H9 (cell line): ENCODE measurements around the gene ATP12A. TPM values are rescaled to one million over a fixed set of nuclear protein-coding genes. Genes with fewer than 3 reads are reported as not detected.

Experiments used
- DNase-seq: peaks from one replicate; pipeline ENCODE4 v3.0.0-alpha.2; 2017
- H2AFZ ChIP-seq: one replicate; pipeline ENCODE4 v1.6.1; 2013; ENCODE audit warnings: mild to moderate bottlenecking, low read length, control low read depth, moderate library complexity
- H2AK5ac ChIP-seq: 2 replicates; pipeline ENCODE4 v1.6.1; 2013; ENCODE audit warnings: low read length, control low read depth, mixed read lengths; ENCODE audit not compliant: insufficient read length
- H2BK120ac ChIP-seq: one replicate; pipeline ENCODE4 v1.6.1; 2013; ENCODE audit warnings: low read depth, mild to moderate bottlenecking, low read length, control low read depth, inconsistent platforms; ENCODE audit not compliant: poor library complexity, severe bottlenecking
- H2BK12ac ChIP-seq: 2 replicates; pipeline ENCODE4 v1.6.1; 2013; ENCODE audit warnings: low read length, control low read depth, mixed read lengths, low read depth; ENCODE audit not compliant: insufficient read length
- H2BK15ac ChIP-seq: 2 replicates; pipeline ENCODE4 v1.6.1; 2013; ENCODE audit warnings: low read depth, low read length, control low read depth
- H2BK20ac ChIP-seq: one replicate; pipeline ENCODE4 v1.6.1; 2013; ENCODE audit warnings: low read depth, mild to moderate bottlenecking, low read length, control low read depth, inconsistent platforms; ENCODE audit not compliant: poor library complexity, severe bottlenecking
- H2BK5ac ChIP-seq: 2 replicates; pipeline ENCODE4 v1.6.1; 2013; ENCODE audit warnings: low read length, control low read depth, mixed read lengths; ENCODE audit not compliant: insufficient read length
- H3K14ac ChIP-seq: 2 replicates; pipeline ENCODE4 v1.6.1; 2013; ENCODE audit warnings: low read length, control low read depth; ENCODE audit not compliant: insufficient read depth
- H3K18ac ChIP-seq: 2 replicates; pipeline ENCODE4 v1.6.1; 2013; ENCODE audit warnings: low read depth, mild to moderate bottlenecking, mixed read lengths, low read length, control low read depth; ENCODE audit not compliant: insufficient read length
- H3K23ac ChIP-seq: 2 replicates; pipeline ENCODE4 v1.6.1; 2013; ENCODE audit warnings: low read length, control low read depth, mixed read lengths, low read depth; ENCODE audit not compliant: insufficient read length
- H3K23me2 ChIP-seq: 2 replicates; pipeline ENCODE4 v1.6.1; 2013; ENCODE audit warnings: low read depth, mild to moderate bottlenecking, mixed read lengths, low read length, control low read depth; ENCODE audit not compliant: insufficient read length, poor library complexity, severe bottlenecking
- H3K27ac ChIP-seq: 2 replicates; pipeline ENCODE4 v1.5.1; 2013; ENCODE audit warnings: low read length, control low read depth, mixed read lengths, low read depth; ENCODE audit not compliant: insufficient read length
- H3K27me3 ChIP-seq: 2 replicates; pipeline ENCODE4 v1.6.1; 2013; ENCODE audit warnings: low read length, control low read depth, inconsistent platforms; ENCODE audit not compliant: insufficient read depth
- H3K4ac ChIP-seq: 2 replicates; pipeline ENCODE4 v1.6.1; 2013; ENCODE audit warnings: low read depth, mild to moderate bottlenecking, control low read depth, inconsistent platforms, low read length, moderate library complexity
- H3K4me1 ChIP-seq: 2 replicates; pipeline ENCODE4 v1.6.1; 2013; ENCODE audit warnings: low read length, control low read depth, inconsistent platforms; ENCODE audit not compliant: insufficient read depth
- H3K4me2 ChIP-seq: 2 replicates; pipeline ENCODE4 v1.6.1; 2013; ENCODE audit warnings: low read length, control low read depth, mixed read lengths; ENCODE audit not compliant: insufficient read length, insufficient read depth
- H3K56ac ChIP-seq: 2 replicates; pipeline ENCODE4 v1.6.1; 2013; ENCODE audit warnings: low read depth, mild to moderate bottlenecking, mixed read lengths, low read length, control low read depth; ENCODE audit not compliant: insufficient read length
- H3K79me1 ChIP-seq: 2 replicates; pipeline ENCODE4 v1.6.1; 2013; ENCODE audit warnings: low read depth, mild to moderate bottlenecking, moderate library complexity, low read length, control low read depth, inconsistent platforms; ENCODE audit not compliant: insufficient read depth, poor library complexity, severe bottlenecking
- H3K79me2 ChIP-seq: 2 replicates; pipeline ENCODE4 v1.6.1; 2013; ENCODE audit warnings: low read length, control low read depth, inconsistent platforms; ENCODE audit not compliant: insufficient read depth
- H3K9ac ChIP-seq: 2 replicates; pipeline ENCODE4 v1.6.1; 2013; ENCODE audit warnings: low read length, control low read depth, mixed read lengths; ENCODE audit not compliant: insufficient read length; ENCODE audit errors: extremely low read depth
- H3K9me3 ChIP-seq: one replicate; pipeline ENCODE4 v1.6.1; 2013; ENCODE audit warnings: low read depth, low read length, inconsistent platforms; ENCODE audit not compliant: control insufficient read depth
- H3T11ph ChIP-seq: one replicate; pipeline ENCODE4 v1.6.1; 2013; ENCODE audit warnings: mild to moderate bottlenecking, low read length, control low read depth, inconsistent platforms
- H4K20me1 ChIP-seq: one replicate; pipeline ENCODE4 v1.6.1; 2013; ENCODE audit not compliant: control insufficient read depth, insufficient read length, insufficient read depth
- H4K5ac ChIP-seq: 2 replicates; pipeline ENCODE4 v1.6.1; 2013; ENCODE audit warnings: low read depth, mild to moderate bottlenecking, mixed read lengths, low read length, control low read depth; ENCODE audit not compliant: insufficient read length
- H4K8ac ChIP-seq: replicated peaks from 2 replicates; pipeline ENCODE4 v1.6.1; 2013; ENCODE audit warnings: low read length, control low read depth, mixed read lengths, low read depth; ENCODE audit not compliant: insufficient read length
- H4K91ac ChIP-seq: 2 replicates; pipeline ENCODE4 v1.6.1; 2013; ENCODE audit warnings: low read depth, mild to moderate bottlenecking, moderate library complexity, mixed read lengths, low read length, control low read depth; ENCODE audit not compliant: insufficient read length
- H3K27ac Mint-ChIP-seq, 3 experiments: 2 replicates in 2 of 3; 3 replicates in 1 of 3; pipeline ENCODE4 v1.8.0; 2020 to 2021; ENCODE audit warnings: mixed read lengths in 3 of 3, mild to moderate bottlenecking in 1 of 3, moderate library complexity in 1 of 3
- H3K27me3 Mint-ChIP-seq: 2 replicates; pipeline ENCODE4 v1.8.0; 2021; ENCODE audit warnings: low read depth, mild to moderate bottlenecking, moderate library complexity, mixed read lengths
- H3K36me3 Mint-ChIP-seq, 3 experiments: 2 replicates in 2 of 3; 3 replicates in 1 of 3; pipeline ENCODE4 v1.8.0; 2020 to 2021; ENCODE audit warnings: low read depth in 3 of 3, mixed read lengths in 3 of 3; ENCODE audit not compliant: insufficient read depth in 1 of 3
- H3K4me1 Mint-ChIP-seq, 2 experiments: 2 replicates each; pipeline ENCODE4 v1.8.0; 2020; ENCODE audit warnings: mixed read lengths in 2 of 2
- H3K4me3 Mint-ChIP-seq, 2 experiments: 2 replicates in 1 of 2; 3 replicates in 1 of 2; pipeline ENCODE4 v1.8.0; 2020 to 2021; ENCODE audit warnings: mild to moderate bottlenecking in 2 of 2, mixed read lengths in 2 of 2, moderate library complexity in 1 of 2
- H3K9me3 Mint-ChIP-seq, 2 experiments: 2 replicates in 1 of 2; 3 replicates in 1 of 2; pipeline ENCODE4 v1.8.0; 2020; ENCODE audit warnings: mild to moderate bottlenecking in 2 of 2, mixed read lengths in 2 of 2, moderate library complexity in 1 of 2
- CTCF ChIP-seq: fragments of 200-600 bp; sonication (generic); conservative IDR thresholded peaks from 3 replicates; pipeline ENCODE4 v1.8.0; 2021; ENCODE audit warnings: antibody characterized with exemption, mild to moderate bottlenecking
- WGBS: extraction: QIAGEN DNeasy Blood & Tissue Kit; methylation state at CpG from one replicate; pipeline ENCODE4 v1.1.7; 2013; ENCODE audit warnings: missing lambda C conversion rate, low lambda C conversion rate, mixed read lengths; ENCODE audit not compliant: insufficient read length; ENCODE audit errors: extremely low coverage; 5-methylcytosine and 5-hydroxymethylcytosine counted together
- total RNA-seq: library from RNA; stranded (reverse); gene quantifications from 2 replicates; pipeline ENCODE4 v1.2.1, GENCODE V29; 2021

ATP12A gene
- total RNA-seq, 1 experiment from 2014 or later, result 0.94 TPM

GRCh38 chr13:24688111-24688510, 7.9 kb downstream of the ATP12A start:
- Histone ChIP-seq H3K9ac (no peak overlapping the region), H2BK5ac (no peak overlapping the region), H4K91ac (no peak overlapping the region), H3K4ac (no peak overlapping the region), H3K23me2 (no peaks in the 10 kb centered on the region), H3K18ac (no peak overlapping the region), H4K20me1 (no peaks in the 10 kb centered on the region), H3T11ph (no peak overlapping the region), H2BK12ac (no peak overlapping the region), H3K27me3 (no peaks in the 10 kb centered on the region), H3K4me2 (no peak overlapping the region), H2BK120ac (no peak overlapping the region), H3K14ac (no peak overlapping the region), H4K5ac (no peak overlapping the region), H2BK20ac (no peak overlapping the region), H2BK15ac (no peak overlapping the region), H3K27ac (no peak overlapping the region), H3K4me1 (peaks cover 2% of the 10 kb centered on the region; the same call in 1 of the 2 replicates), H2AK5ac (no peak overlapping the region), H3K23ac (no peak overlapping the region), H3K9me3 (no peaks in the 10 kb centered on the region), H3K79me2 (no peaks in the 10 kb centered on the region), H3K56ac (no peak overlapping the region), H4K8ac (no peak overlapping the region), H2AFZ (no peak overlapping the region), H3K79me1 (no peaks in the 10 kb centered on the region)
- TF ChIP-seq CTCF, result no peak
- Mint-ChIP-seq H3K27me3 (peaks cover 12% of the 10 kb centered on the region; the same call in 1 of the 2 replicates), H3K9me3 (no peaks in the 10 kb centered on the region), H3K4me1 (peaks cover 18 to 42% of the 10 kb centered on the region in 2 experiments), H3K4me3 (no peak overlapping the region), H3K36me3 (no peaks in the 10 kb centered on the region; a peak in 1 of 7 replicates), H3K27ac (peak overlapping the region in 1 of 3 experiments; percentile 41; a peak in 1 of 7 replicates)
- no CpG with 5 or more reads among the region's 10 CpGs for WGBS
- DNase-seq, result no peak
